ENCODE data around the gene WDFY4.

GRCh38 chr10:48880016-48880705, 195.5 kb downstream of the WDFY4 start:
- TF ChIP-seq, protein P1, sequence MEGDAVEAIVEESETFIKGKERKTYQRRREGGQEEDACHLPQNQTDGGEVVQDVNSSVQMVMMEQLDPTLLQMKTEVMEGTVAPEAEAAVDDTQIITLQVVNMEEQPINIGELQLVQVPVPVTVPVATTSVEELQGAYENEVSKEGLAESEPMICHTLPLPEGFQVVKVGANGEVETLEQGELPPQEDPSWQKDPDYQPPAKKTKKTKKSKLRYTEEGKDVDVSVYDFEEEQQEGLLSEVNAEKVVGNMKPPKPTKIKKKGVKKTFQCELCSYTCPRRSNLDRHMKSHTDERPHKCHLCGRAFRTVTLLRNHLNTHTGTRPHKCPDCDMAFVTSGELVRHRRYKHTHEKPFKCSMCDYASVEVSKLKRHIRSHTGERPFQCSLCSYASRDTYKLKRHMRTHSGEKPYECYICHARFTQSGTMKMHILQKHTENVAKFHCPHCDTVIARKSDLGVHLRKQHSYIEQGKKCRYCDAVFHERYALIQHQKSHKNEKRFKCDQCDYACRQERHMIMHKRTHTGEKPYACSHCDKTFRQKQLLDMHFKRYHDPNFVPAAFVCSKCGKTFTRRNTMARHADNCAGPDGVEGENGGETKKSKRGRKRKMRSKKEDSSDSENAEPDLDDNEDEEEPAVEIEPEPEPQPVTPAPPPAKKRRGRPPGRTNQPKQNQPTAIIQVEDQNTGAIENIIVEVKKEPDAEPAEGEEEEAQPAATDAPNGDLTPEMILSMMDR (conservative IDR thresholded peaks at IDR 0.05), result no peak
- no peak for TF ChIP-seq ZFX (IDR thresholded peaks at IDR 0.05)

Measured in C4-2B (cell line).